Smooth muscle cell (in vitro differentiated cells): ENCODE results near the gene RTL5. TPM values are rescaled to one million over a fixed set of nuclear protein-coding genes. Genes with fewer than 3 reads are reported as not detected.

Experiments used
- DNase-seq: peaks from one replicate; lab custom pipeline; 2025; ENCODE audit not compliant: unreplicated experiment; lab: John Stamatoyannopoulos, UW
- H2AFZ ChIP-seq: fragments of 200-600 bp; sonication (generic); 2 replicates; pipeline ENCODE4 v1.6.0; 2016; ENCODE audit warnings: antibody characterized with exemption, low read depth, mild to moderate bottlenecking
- H3F3A ChIP-seq: fragments of 200-600 bp; sonication (generic); 2 replicates; pipeline ENCODE4 v1.6.0; 2017; ENCODE audit warnings: antibody characterized with exemption, low read depth
- H3K27ac ChIP-seq: fragments of 200-600 bp; sonication (generic); 2 replicates; pipeline ENCODE4 v1.5.1; 2016; ENCODE audit warnings: low read depth, mild to moderate bottlenecking
- H3K27me3 ChIP-seq: fragments of 200-600 bp; sonication (generic); 2 replicates; pipeline ENCODE4 v1.6.1; 2016; ENCODE audit warnings: low read depth, mild to moderate bottlenecking
- H3K36me3 ChIP-seq: fragments of 200-600 bp; sonication (generic); 2 replicates; pipeline ENCODE4 v1.5.1; 2016; ENCODE audit warnings: low read depth
- H3K4me1 ChIP-seq: fragments of 200-600 bp; sonication (generic); 2 replicates; pipeline ENCODE4 v1.5.1; 2016; ENCODE audit warnings: low read depth
- H3K4me2 ChIP-seq: fragments of 200-600 bp; sonication (generic); 2 replicates; pipeline ENCODE4 v1.6.0; 2016; ENCODE audit warnings: mild to moderate bottlenecking
- H3K4me3 ChIP-seq: fragments of 200-600 bp; sonication (generic); 2 replicates; pipeline ENCODE4 v1.5.1; 2016; ENCODE audit warnings: mild to moderate bottlenecking
- H3K79me2 ChIP-seq: fragments of 200-600 bp; sonication (generic); 2 replicates; pipeline ENCODE4 v1.6.0; 2016; ENCODE audit warnings: low read depth, mild to moderate bottlenecking
- H3K9ac ChIP-seq: fragments of 200-600 bp; sonication (generic); 2 replicates; pipeline ENCODE4 v1.6.0; 2016; ENCODE audit warnings: low read depth
- H3K9me3 ChIP-seq: fragments of 200-600 bp; sonication (generic); replicated peaks from 2 replicates; pipeline ENCODE4 v1.5.1; 2016; ENCODE audit warnings: low read depth
- H4K20me1 ChIP-seq: fragments of 200-600 bp; sonication (generic); 2 replicates; pipeline ENCODE4 v1.6.0; 2016; ENCODE audit warnings: low read depth
- whole genome bisulfite sequencing: methylation state at CpG from one replicate; pipeline ENCODE4 v1.1.7; 2016; ENCODE audit warnings: low lambda C conversion rate; 5-methylcytosine and 5-hydroxymethylcytosine counted together
- polyA plus RNA-seq: library from polyadenylated mRNA; unstranded; fragments of >200 nt; fragmentation: Nextera tagmentation; extraction: Ambion mirVana; gene quantifications from 2 replicates; pipeline ENCODE4 v1.2.1, GENCODE V29; 2016
- total RNA-seq: library from RNA; depleted of rRNA; stranded (reverse); fragments of >200 nt; gene quantifications from 2 replicates; pipeline ENCODE4 v1.2.3, GENCODE V29; 2014
- TF ChIP-seq, protein P1 (sequence below): fragments of 200-600 bp; sonication (generic); IDR thresholded peaks from 2 replicates; pipeline ENCODE4 v1.5.1; 2017; ENCODE audit warnings: borderline replicate concordance, mild to moderate bottlenecking, antibody characterized with exemption; ENCODE audit not compliant: insufficient read depth, poor library complexity, severe bottlenecking

Gene RTL5
- total and polyA plus RNA-seq, 2 experiments from 2014 or later = 3.1 to 3.6 TPM

DNA sequence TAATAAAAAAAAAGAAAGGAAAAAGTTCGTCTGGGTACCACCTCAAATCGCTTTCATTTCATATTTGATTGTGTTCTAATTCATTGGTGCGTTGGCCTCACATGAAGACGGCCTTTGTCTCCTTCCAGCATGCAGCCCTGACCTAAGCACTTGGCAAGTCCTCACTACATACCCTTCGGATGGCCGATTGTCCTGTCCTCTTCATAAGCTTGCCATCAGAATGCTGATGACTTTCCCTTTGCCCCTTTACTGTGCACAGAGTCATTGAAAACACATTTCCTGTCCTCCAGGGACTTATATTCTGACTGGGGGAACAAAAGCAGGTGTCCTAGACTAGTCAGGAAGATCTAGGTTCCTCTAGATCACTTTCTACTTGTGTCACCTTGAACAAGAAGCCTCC, 43.0 kb downstream of the RTL5 start:
- TF ChIP-seq, protein P1, sequence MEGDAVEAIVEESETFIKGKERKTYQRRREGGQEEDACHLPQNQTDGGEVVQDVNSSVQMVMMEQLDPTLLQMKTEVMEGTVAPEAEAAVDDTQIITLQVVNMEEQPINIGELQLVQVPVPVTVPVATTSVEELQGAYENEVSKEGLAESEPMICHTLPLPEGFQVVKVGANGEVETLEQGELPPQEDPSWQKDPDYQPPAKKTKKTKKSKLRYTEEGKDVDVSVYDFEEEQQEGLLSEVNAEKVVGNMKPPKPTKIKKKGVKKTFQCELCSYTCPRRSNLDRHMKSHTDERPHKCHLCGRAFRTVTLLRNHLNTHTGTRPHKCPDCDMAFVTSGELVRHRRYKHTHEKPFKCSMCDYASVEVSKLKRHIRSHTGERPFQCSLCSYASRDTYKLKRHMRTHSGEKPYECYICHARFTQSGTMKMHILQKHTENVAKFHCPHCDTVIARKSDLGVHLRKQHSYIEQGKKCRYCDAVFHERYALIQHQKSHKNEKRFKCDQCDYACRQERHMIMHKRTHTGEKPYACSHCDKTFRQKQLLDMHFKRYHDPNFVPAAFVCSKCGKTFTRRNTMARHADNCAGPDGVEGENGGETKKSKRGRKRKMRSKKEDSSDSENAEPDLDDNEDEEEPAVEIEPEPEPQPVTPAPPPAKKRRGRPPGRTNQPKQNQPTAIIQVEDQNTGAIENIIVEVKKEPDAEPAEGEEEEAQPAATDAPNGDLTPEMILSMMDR = no peak
- Histone ChIP-seq H3K27me3 (no peaks in the 10 kb centered on the region), H3K4me1 (no peaks in the 10 kb centered on the region), H3K4me3 (no peak overlapping the region), H3K4me2 (no peak overlapping the region), H3K79me2 (no peaks in the 10 kb centered on the region), H2AFZ (no peak overlapping the region), H3K9me3 (no peaks in the 10 kb centered on the region), H3F3A (no peaks in the 10 kb centered on the region), H3K36me3 (no peaks in the 10 kb centered on the region), H3K9ac (no peak overlapping the region), H4K20me1 (no peaks in the 10 kb centered on the region), H3K27ac (no peak overlapping the region)
- DNase-seq = no peak
- 76% methylated on average over 6 of the region's 6 CpGs for WGBS

DNA sequence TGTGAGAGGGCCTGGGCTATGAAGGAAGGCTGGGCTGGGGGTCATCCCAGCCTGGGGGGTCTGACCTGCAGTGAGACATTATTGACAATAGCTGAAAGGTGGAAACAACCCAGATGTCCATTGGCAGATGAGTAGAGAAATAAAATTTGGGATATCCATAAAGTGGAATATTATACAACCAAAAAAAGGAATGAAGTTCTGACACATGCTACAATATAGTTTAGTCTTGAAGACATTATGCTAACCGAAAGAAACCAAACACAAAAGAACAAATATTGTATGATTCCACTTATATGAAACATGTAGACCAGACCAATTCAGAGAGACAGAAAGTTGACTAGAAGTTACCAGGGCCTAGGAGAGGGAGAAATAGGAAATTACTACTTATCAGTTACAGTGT, 44.7 kb downstream of the RTL5 start:
- no peaks in the 10 kb centered on the region for H3K36me3 ChIP-seq
- no peak overlapping the region for H3K4me3 ChIP-seq
- H3K79me2 ChIP-seq = no peaks in the 10 kb centered on the region
- no peaks in the 10 kb centered on the region for H3K9me3 ChIP-seq
- H4K20me1 ChIP-seq = no peaks in the 10 kb centered on the region
- DNase-seq = no peak
- H3F3A ChIP-seq = no peaks in the 10 kb centered on the region
- H3K4me1 ChIP-seq = no peaks in the 10 kb centered on the region
- H3K9ac ChIP-seq = no peak overlapping the region
- no peak overlapping the region for H3K27ac ChIP-seq
- H2AFZ ChIP-seq = no peak overlapping the region
- WGBS = 96% methylated on average over 1 of the region's 1 CpG
- H3K27me3 ChIP-seq = no peaks in the 10 kb centered on the region
- TF ChIP-seq, protein P1 = no peak
- H3K4me2 ChIP-seq = no peak overlapping the region

DNA sequence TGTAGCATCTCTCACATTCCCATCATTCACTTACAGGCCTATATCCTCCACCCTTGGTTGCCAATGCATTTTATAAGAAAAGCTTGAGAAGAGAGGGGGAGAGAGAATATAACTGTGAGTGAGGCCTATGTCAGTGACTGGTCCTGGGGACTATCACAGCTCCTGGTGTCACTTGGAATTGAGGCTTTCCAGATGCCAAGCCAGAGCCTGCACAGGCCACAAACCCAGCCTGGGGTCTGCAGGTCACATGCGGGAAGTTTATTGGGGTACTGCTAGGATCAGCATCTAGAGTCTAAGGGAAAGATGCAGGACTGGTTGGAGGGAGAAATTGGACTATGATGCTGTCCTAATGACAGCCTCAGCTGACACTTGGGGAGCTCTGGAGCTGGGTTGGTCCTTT, 47.6 kb downstream of the RTL5 start:
- Histone ChIP-seq H3K4me3 (no peak overlapping the region), H3K27ac (no peak overlapping the region), H4K20me1 (no peaks in the 10 kb centered on the region), H2AFZ (no peak overlapping the region), H3K27me3 (no peaks in the 10 kb centered on the region), H3K4me1 (no peaks in the 10 kb centered on the region), H3K36me3 (no peaks in the 10 kb centered on the region), H3K4me2 (no peak overlapping the region), H3K9me3 (no peaks in the 10 kb centered on the region), H3K79me2 (no peaks in the 10 kb centered on the region), H3F3A (no peaks in the 10 kb centered on the region), H3K9ac (no peak overlapping the region)
- WGBS = 68% methylated on average over 1 of the region's 1 CpG
- DNase-seq = no peak
- TF ChIP-seq, protein P1 = no peak

DNA sequence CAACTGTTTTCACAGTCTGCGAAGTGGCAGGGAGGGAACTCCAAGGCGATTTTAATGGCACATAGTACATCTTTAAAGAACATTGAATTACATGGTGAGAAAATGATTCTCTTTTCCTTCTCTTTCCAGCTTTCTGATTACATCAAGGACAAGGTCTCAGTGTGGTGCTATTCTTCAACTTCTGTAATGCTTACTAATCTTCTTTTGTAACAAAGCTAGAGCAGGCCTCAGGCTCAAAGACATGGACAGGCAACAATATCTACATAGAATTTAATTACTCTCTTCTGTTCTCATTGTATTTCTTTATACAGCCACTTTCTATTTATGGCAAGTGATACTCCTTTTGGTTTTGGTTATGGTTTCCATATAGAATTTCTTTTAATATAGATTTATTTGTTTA, 48.4 kb downstream of the RTL5 start:
- Histone ChIP-seq H3K27me3 (no peaks in the 10 kb centered on the region), H3K4me1 (no peaks in the 10 kb centered on the region)
- 91% methylated on average over 2 of the region's 2 CpGs for WGBS

More for the DNA sequence above, 48.4 kb downstream of the RTL5 start:
- Histone ChIP-seq H4K20me1 (no peaks in the 10 kb centered on the region), H3K9me3 (no peaks in the 10 kb centered on the region), H3K27ac (no peak overlapping the region), H3K9ac (no peak overlapping the region), H3F3A (no peaks in the 10 kb centered on the region), H3K4me3 (no peak overlapping the region), H2AFZ (no peak overlapping the region), H3K4me2 (no peak overlapping the region), H3K79me2 (no peaks in the 10 kb centered on the region), H3K36me3 (no peaks in the 10 kb centered on the region)
- TF ChIP-seq, protein P1 = no peak
- DNase-seq = no peak
